CD4-positive, alpha-beta T cell treated with Interleukin-12 subunit alpha and Interleukin-12 subunit beta, for 1 hour (primary cell): ENCODE results near the gene HLA-F.

Experiments
- DNase-seq: peaks from one replicate; pipeline ENCODE4 v3.0.0-alpha.2; 2020

Gene HLA-F

GRCh38 chr6:29764422-29765196 is 41.4 kb downstream of the HLA-F start:
- no peak for DNase-seq

- DNase-seq, result no peak
These were observed 46.1 kb downstream of the HLA-F start for GRCh38 chr6:29769336-29769735.

GRCh38 chr6:29770306-29770705 is 47.1 kb downstream of the HLA-F start:
- no peak for DNase-seq

GRCh38 chr6:29776684-29777083 is 53.5 kb downstream of the HLA-F start:
- no peak for DNase-seq
